PC-9 (cell line): Measurements from ENCODE around the gene CCL25. TPM values are rescaled to one million over a fixed set of nuclear protein-coding genes. Genes with fewer than 3 reads are reported as not detected.

ENCODE experiments used
- Bru-seq: library from RNA; stranded (reverse); fragments of 400-500 nt; gene quantifications from one replicate; lab custom pipeline; 2021; lab: Mats Ljungman, UMichigan
- BruChase-seq, 2 experiments: library from RNA; stranded (reverse); fragments of 400-500 nt; gene quantifications; one replicate each; lab custom pipeline; 2021; lab: Mats Ljungman, UMichigan
- BruUV-seq: library from RNA; stranded (reverse); fragments of 400-500 nt; replicated peaks from 2 replicates; lab custom pipeline; 2021; lab: Mats Ljungman, UMichigan
- CTCF ChIA-PET: fragments of 300-600 bp; sonication (Branson Sonifier 250); formaldehyde crosslinking; loops from one replicate; lab custom pipeline; 2022; ENCODE audit warnings: antibody characterized with exemption; lab: Charles Lee
- POLR2A ChIA-PET: fragments of 300-600 bp; sonication (Branson Sonifier 250); formaldehyde crosslinking; loops from one replicate; lab custom pipeline; 2022; ENCODE audit warnings: antibody characterized with exemption; ENCODE audit not compliant: unreplicated experiment; lab: Charles Lee
- DNase-seq, 2 experiments: peaks; one replicate each; pipeline versions ENCODE4 v3.0.0 to v3.0.0-alpha.2; 2015 to 2022; ENCODE audit warnings: mixed read lengths in 1 of 2
- H2AFZ ChIP-seq: fragments of 200-600 bp; sonication (generic); 2 replicates; pipeline ENCODE4 v1.8.1; 2017; ENCODE audit warnings: antibody characterized with exemption
- H3F3A ChIP-seq: fragments of 200-600 bp; sonication (generic); 2 replicates; pipeline ENCODE4 v1.8.1; 2017; ENCODE audit warnings: antibody characterized with exemption, mild to moderate bottlenecking, low read depth; ENCODE audit not compliant: insufficient read depth
- H3K27ac ChIP-seq: fragments of 200-600 bp; sonication (generic); 2 replicates; pipeline ENCODE4 v1.6.1; 2016; ENCODE audit warnings: mixed run types
- H3K27me3 ChIP-seq: fragments of 200-600 bp; sonication (generic); 2 replicates; pipeline ENCODE4 v1.6.1; 2016; ENCODE audit warnings: low read depth, mixed run types; ENCODE audit not compliant: insufficient read depth
- H3K36me3 ChIP-seq: fragments of 200-600 bp; sonication (generic); 2 replicates; pipeline ENCODE4 v1.6.1; 2016; ENCODE audit warnings: low read depth, mixed run types
- H3K4me1 ChIP-seq: fragments of 200-600 bp; sonication (generic); replicated peaks from 2 replicates; pipeline ENCODE4 v1.6.1; 2016; ENCODE audit warnings: mixed run types; ENCODE audit not compliant: insufficient read depth
- H3K4me2 ChIP-seq: fragments of 200-600 bp; sonication (generic); 2 replicates; pipeline ENCODE4 v1.6.1; 2017; ENCODE audit warnings: mixed run types
- H3K4me3 ChIP-seq: fragments of 200-600 bp; sonication (generic); 2 replicates; pipeline ENCODE4 v1.6.1; 2016; ENCODE audit warnings: mixed run types
- H3K79me2 ChIP-seq: fragments of 200-600 bp; sonication (generic); 2 replicates; pipeline ENCODE4 v1.6.1; 2017; ENCODE audit warnings: low read depth, mixed run types
- H3K9me2 ChIP-seq: fragments of 200-600 bp; sonication (generic); 2 replicates; pipeline ENCODE4 v1.8.1; 2017; ENCODE audit warnings: mild to moderate bottlenecking; ENCODE audit not compliant: insufficient read depth
- H3K9me3 ChIP-seq: fragments of 200-600 bp; sonication (generic); 2 replicates; pipeline ENCODE4 v1.8.1; 2016; ENCODE audit warnings: low read depth; ENCODE audit not compliant: insufficient read depth
- H4K20me1 ChIP-seq: fragments of 200-600 bp; sonication (generic); 2 replicates; pipeline ENCODE4 v1.8.1; 2017; ENCODE audit not compliant: insufficient read depth
- EZH2 ChIP-seq: fragments of 200-600 bp; sonication (generic); IDR thresholded peaks from 2 replicates; pipeline ENCODE4 v1.8.0; 2017; ENCODE audit warnings: antibody characterized with exemption, low read depth
- intact Hi-C: fragments of 100-400 bp; cut with micrococcal nuclease; formaldehyde crosslinking; loops from one replicate; pipeline ENCODE4 v1.10.0; 2022; ENCODE audit not compliant: unreplicated experiment
- long read RNA-seq: library from polyadenylated mRNA; stranded (forward); transcript quantifications from one replicate; pipeline ENCODE4 v2.0.0, GENCODE V29; 2022
- total RNA-seq: library from RNA; stranded (reverse); gene quantifications from 2 replicates; pipeline ENCODE4 v1.2.3, GENCODE V29; 2021
- TF ChIP-seq, protein P1 (sequence below): fragments of 200-600 bp; sonication (generic); conservative IDR thresholded peaks from 2 replicates; pipeline ENCODE4 v1.6.1; 2017; ENCODE audit warnings: mixed run types, antibody characterized with exemption, mild to moderate bottlenecking, moderate library complexity

The CCL25 gene, protein sequence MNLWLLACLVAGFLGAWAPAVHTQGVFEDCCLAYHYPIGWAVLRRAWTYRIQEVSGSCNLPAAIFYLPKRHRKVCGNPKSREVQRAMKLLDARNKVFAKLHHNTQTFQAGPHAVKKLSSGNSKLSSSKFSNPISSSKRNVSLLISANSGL
- total RNA-seq (not detected in 2 replicates), Bru-seq, nascent RNA (percentile 12 among the genes with signal in this experiment), BruChase-seq, experiment 1, labeled RNA remaining after a 2-hour chase (percentile 10 among the genes with signal in this experiment), BruChase-seq, experiment 2, labeled RNA remaining after a 6-hour chase (not detected)
- long read RNA-seq: 0 reads

DNA sequence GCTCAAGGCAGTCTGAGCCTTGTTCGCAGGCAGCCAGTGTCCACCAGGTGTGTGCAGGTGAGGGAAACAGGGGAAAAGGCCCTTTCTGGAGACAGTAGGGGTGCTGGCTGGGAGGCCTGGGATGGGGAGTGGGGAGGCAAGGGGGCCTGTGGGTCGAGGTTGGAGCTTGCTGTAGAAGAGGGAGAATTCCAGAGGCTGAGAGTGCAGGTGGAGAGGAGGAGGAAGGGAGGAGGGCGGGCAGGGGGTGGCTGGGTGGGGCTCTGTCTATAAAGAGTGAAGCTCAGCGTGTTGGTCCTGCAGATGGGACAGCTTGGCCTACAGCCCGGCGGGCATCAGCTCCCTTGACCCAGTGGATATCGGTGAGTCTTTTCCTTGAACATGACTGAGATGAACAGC, at the start of gene CCL25:
Gene CCL25 (plus strand): TSS at position 297 of the 396 bp plus-strand sequence. CDS start 290 bp downstream, outside the sequence.
- Histone ChIP-seq H3K27ac (no peak within 1 kb of the TSS), H3K27me3 (no peaks in the 10 kb centered on the region), H2AFZ (no peak within 1 kb of the TSS), H3F3A (peaks cover 4% of the 10 kb centered on the region; the same call in 1 of the 2 replicates), H3K4me3 (no peak within 1 kb of the TSS), H3K79me2 (no peaks in the 10 kb centered on the region), H3K9me2 (no peaks in the 10 kb centered on the region), H4K20me1 (no peaks in the 10 kb centered on the region), H3K4me1 (no peaks in the 10 kb centered on the region), H3K4me2 (no peak within 1 kb of the TSS), H3K9me3 (no peaks in the 10 kb centered on the region), H3K36me3 (no peaks in the 10 kb centered on the region)
- intact Hi-C loops: no loop called here
- BruUV-seq: no TSS peak
- ChIA-PET POLR2A (no interaction called here), CTCF (no interaction called here)
- DNase-seq: no peak
- no peak for TF ChIP-seq EZH2
- TF ChIP-seq, protein P1, sequence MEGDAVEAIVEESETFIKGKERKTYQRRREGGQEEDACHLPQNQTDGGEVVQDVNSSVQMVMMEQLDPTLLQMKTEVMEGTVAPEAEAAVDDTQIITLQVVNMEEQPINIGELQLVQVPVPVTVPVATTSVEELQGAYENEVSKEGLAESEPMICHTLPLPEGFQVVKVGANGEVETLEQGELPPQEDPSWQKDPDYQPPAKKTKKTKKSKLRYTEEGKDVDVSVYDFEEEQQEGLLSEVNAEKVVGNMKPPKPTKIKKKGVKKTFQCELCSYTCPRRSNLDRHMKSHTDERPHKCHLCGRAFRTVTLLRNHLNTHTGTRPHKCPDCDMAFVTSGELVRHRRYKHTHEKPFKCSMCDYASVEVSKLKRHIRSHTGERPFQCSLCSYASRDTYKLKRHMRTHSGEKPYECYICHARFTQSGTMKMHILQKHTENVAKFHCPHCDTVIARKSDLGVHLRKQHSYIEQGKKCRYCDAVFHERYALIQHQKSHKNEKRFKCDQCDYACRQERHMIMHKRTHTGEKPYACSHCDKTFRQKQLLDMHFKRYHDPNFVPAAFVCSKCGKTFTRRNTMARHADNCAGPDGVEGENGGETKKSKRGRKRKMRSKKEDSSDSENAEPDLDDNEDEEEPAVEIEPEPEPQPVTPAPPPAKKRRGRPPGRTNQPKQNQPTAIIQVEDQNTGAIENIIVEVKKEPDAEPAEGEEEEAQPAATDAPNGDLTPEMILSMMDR: no peak

DNA sequence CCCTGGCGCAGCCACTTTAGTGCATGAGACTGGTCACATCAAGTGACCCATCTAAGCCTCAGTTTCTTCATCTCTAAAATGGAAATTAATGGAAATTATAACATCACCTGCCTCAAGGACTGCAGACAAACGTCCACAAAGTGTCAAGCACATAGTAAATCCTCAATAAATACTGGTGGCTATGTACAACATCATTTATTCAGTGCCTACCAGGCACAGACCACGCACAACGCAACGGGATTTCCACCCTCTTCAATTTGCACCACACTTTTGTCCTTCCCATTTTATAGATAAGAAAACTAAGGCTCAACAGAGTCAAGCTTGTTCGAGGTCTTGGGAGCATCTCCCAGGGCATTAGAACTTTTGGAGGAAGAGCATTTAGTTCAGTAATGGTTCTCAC, 48.6 kb upstream of the CCL25 start:
- intact Hi-C loops: no loop called here
- Histone ChIP-seq H3K79me2 (peaks cover 72% of the 10 kb centered on the region), H3K9me3 (no peaks in the 10 kb centered on the region), H3F3A (peaks cover 30% of the 10 kb centered on the region), H3K27me3 (no peaks in the 10 kb centered on the region), H3K4me1 (peaks cover 30% of the 10 kb centered on the region), H3K4me2 (peak overlapping the region; percentile 95), H3K9me2 (no peaks in the 10 kb centered on the region), H4K20me1 (peaks cover 58% of the 10 kb centered on the region), H2AFZ (no peak overlapping the region), H3K4me3 (peak overlapping the region; percentile 83), H3K36me3 (no peaks in the 10 kb centered on the region), H3K27ac (no peak overlapping the region)
- TSS peak; percentile 37 for BruUV-seq
- TF ChIP-seq, protein P1: no peak
- no peak for TF ChIP-seq EZH2
- CTCF ChIA-PET: interaction anchor here (0.6 kb wide), 2 partner anchors 151 to 433 kb away, joined by 3 to 5 read pairs; no protein-coding TSS in a partner anchor
- POLR2A ChIA-PET: no interaction called here
- no peak for DNase-seq

DNA sequence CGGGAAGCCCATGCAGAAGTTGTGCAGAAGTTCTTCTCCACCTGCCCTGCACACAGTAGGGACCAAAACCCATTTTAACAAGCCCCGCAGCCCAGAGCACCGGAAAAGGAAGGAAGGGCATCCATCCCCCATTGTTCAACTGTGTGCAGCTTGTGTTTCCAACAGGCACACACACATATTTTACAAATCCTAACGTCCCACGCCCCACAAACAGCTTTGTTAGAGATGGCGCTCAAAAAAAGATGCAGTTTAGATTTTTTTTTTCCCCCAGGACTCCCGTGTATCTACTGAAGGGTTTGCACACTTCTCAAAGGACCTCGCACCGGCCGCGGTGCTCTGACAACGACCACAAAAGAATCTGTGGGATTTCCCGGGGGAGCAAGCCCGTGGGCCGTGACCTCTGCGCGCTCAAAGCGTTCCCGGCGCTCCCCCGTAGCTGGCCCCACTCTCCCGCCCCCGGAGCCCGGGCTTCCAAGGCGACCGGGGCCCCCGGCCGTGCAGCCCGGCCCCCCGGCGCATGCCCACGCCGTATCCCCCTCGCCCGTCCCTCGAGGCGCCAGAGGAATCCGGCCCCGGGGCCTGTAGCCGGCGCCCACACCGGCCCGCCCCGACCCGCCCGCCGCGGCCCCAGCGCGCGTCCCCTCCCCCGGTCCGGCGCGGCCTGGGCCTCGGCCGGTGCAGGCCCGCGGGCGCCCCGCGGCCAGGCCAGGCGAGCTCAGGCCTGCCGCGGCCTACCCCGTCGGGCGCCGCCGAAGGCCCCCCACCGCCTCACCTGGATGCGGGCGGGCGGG, 47.6 kb upstream of the CCL25 start:
- peaks cover 63% of the 10 kb centered on the region for H3K79me2 ChIP-seq
- no peaks in the 10 kb centered on the region for H3K9me3 ChIP-seq
- 0 out of 2 replicates have a peak overlapping the region, but pooled peaks have one; percentile 31 for H3K27ac ChIP-seq
- H3K4me2 ChIP-seq: peak overlapping the region; percentile 95
- peak overlapping the region; percentile 66 for H2AFZ ChIP-seq
- no peaks in the 10 kb centered on the region for H3K36me3 ChIP-seq
- no TSS peak for BruUV-seq
- H3K4me3 ChIP-seq: peak overlapping the region; percentile 83
- no peaks in the 10 kb centered on the region for H3K9me2 ChIP-seq
- DNase-seq: no peak
- no peaks in the 10 kb centered on the region for H3K27me3 ChIP-seq
- ChIA-PET CTCF (interaction anchor here (0.6 to 0.7 kb wide), 3 partner anchors 152 to 498 kb away, joined by 3 to 6 read pairs (median 6); no protein-coding TSS in a partner anchor), POLR2A (interaction anchor here (0.5 to 0.9 kb wide), 3 partner anchors 34 to 76 kb away, joined by 3 to 37 read pairs (median 8); no protein-coding TSS in a partner anchor)
- H3K4me1 ChIP-seq: peaks cover 30% of the 10 kb centered on the region
- intact Hi-C loops: no loop called here
- H4K20me1 ChIP-seq: peaks cover 49% of the 10 kb centered on the region
- TF ChIP-seq EZH2: no peak
- TF ChIP-seq, protein P1: no peak
- H3F3A ChIP-seq: peaks cover 30% of the 10 kb centered on the region
